ENCODE results near the gene PRDX2. TPM values are rescaled to one million over a fixed set of nuclear protein-coding genes. Genes with fewer than 3 reads are reported as not detected.
A peak's percentile ranks its signal among the peaks of the same experiment; 100 is the strongest.

PRDX2 gene
- total and polyA plus RNA-seq, 10 of the 15 experiments (the other 5 are each of a cell fraction or from before 2014, with no cell fraction given): 93.0 to 812 (median 344) TPM

DNA sequence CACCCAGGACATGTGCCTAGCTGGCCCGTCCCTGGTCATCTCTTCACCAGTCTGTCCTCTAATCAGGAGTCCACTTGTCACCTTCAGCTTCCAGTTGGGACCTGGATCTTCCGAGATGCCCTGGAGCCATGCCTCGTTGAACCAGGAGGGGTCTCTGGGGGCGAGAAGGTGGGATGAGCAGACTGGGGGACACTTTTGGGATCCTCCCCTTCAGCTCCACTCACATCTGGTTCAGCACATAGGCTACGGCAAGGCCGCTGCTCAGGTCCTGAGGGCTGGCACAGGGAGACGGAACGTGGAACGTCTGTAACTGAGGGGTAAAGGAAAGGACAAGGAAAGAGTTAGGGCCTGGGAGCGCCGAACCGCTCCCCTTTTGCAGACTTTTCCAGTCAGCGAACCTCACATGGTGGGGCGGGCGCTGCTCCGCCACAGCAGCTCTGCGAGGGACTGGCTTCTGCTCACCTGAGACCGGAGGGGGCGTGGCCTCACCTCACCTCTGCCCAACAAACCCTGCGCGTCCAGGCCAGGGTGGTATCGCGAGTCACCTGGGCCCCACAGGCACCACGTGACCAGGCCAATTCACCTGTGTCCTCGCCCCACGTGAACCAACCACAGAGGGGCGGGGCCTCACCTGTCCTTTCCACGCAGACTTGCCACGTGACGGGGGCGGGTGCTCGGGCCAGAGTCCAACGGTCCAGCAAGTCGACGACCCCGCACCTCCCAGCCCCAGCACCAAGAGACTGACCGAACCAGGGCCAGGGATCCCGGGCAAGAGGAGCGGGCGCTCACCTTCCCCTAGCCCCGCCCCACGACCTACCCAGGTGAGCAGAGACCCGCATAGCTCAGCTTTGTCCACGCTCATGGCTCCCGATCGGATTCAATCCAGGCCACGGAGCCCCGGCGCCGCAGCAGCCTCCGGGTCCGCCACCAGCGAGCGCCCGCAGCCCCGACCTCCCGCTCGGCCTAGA lies 26.7 kb downstream of the PRDX2 start, which contains the start of gene HOOK2:
HOOK2 (minus strand) TSS at position 965 of the 968 bp plus-strand sequence; CDS start at position 862, 103 bp downstream.
- no peaks in the 10 kb centered on the region for H3K9me3 ChIP-seq (replicated peaks; ENCODE audit: control insufficient read depth, insufficient read depth, low read length)
- ChIA-PET RAD21 (ENCODE audit: unreplicated experiment) (interaction anchor here (1.7 to 4.8 kb wide), 2 partner anchors 21 kb away, joined by 15 to 303 read pairs; partner anchors contain the start of gene JUNB), SMC1A (ENCODE audit: uncharacterized antibody, unreplicated experiment) (interaction anchor here (0.6 to 3.7 kb wide), 2 partner anchors 21 to 254 kb away, joined by 3 to 25 read pairs; no protein-coding TSS in a partner anchor), POLR2A (interaction anchor here (2.1 to 9.3 kb wide), 2 partner anchors 17 to 19 kb away, joined by 16 to 303 read pairs; partner anchors contain the start of gene JUNB), CTCF (interaction anchor here (1.0 to 12.1 kb wide), 9 partner anchors 9 to 73 kb away, joined by 3 to 537 read pairs (median 10); partner anchors contain the start of genes JUNB and RNASEH2A)
- H4K20me1 ChIP-seq (ENCODE audit: control insufficient read depth, insufficient read depth): no peaks in the 10 kb centered on the region
- no peak for FAIRE-seq
- peaks cover 17% of the 10 kb centered on the region for H3K4me1 ChIP-seq (ENCODE audit: control insufficient read depth, insufficient read depth, low read length)
- H3K9ac ChIP-seq (ENCODE audit: control insufficient read depth, insufficient read depth, low read length): peak within 1 kb of the TSS; percentile 50; the same call in 1 of the 2 replicates
- BruUV-seq (replicated peaks): no TSS peak
- H3K27ac ChIP-seq (ENCODE audit: control insufficient read depth, insufficient read depth): no peak within 1 kb of the TSS
- ATAC-seq: peak; percentile 3; the same call in 2 of the 3 replicates
- H2AFZ ChIP-seq (ENCODE audit: control insufficient read depth, low read depth, low read length): peak within 1 kb of the TSS; percentile 90
- H3K27me3 ChIP-seq (replicated peaks in 1 of 2; ENCODE audit: control insufficient read depth in 2 of 2, insufficient read depth in 2 of 2, low read length in 1 of 2): no peaks in the 10 kb centered on the region
- no peaks in the 10 kb centered on the region for H3K36me3 ChIP-seq (ENCODE audit: control insufficient read depth in 2 of 2, insufficient read depth in 2 of 2, low read length in 1 of 2)
- 31% methylated on average over 47 of the region's 58 CpGs for WGBS (ENCODE audit: insufficient coverage, insufficient replicate concordance, low lambda C conversion rate, missing lambda C conversion rate)
- H3K4me3 ChIP-seq: peak within 1 kb of the TSS; percentile 71; the same call in 1 of the 2 replicates
- H3K79me2 ChIP-seq (ENCODE audit: control insufficient read depth, insufficient read depth, low read length): peaks cover 7% of the 10 kb centered on the region
- no peak for DNase-seq (ENCODE audit: low read depth, low spot score)
- intact Hi-C loops (cut with micrococcal nuclease; ENCODE audit: unreplicated experiment): no loop called here
- in situ Hi-C loops (cut with MboI): no loop called here
- H3K4me2 ChIP-seq (ENCODE audit: control insufficient read depth, insufficient read depth): peak within 1 kb of the TSS; percentile 97
- TF ChIP-seq LARP7 (IDR thresholded peaks at IDR 0.05) (0 out of 2 replicates have a peak, but pooled peaks have one; percentile 53), NFXL1 (IDR thresholded peaks at IDR 0.05; ENCODE audit: borderline replicate concordance) (no peak), POLR2A (IDR thresholded peaks at IDR 0.05; ENCODE audit: low read depth, low read length) (peak; percentile 44; the same call in 1 of the 2 replicates), TBL1XR1 (IDR thresholded peaks at IDR 0.05; ENCODE audit: low read depth, low read length) (0 out of 2 replicates have a peak, but pooled peaks have one; percentile 28), FOXK2 (IDR thresholded peaks at IDR 0.05) (no peak), RAD51 (IDR thresholded peaks at IDR 0.05) (peak; percentile 84), BHLHE40 (IDR thresholded peaks at IDR 0.05; ENCODE audit: borderline replicate concordance in 1 of 2, low read depth in 2 of 2, low read length in 1 of 2) (peak in 1 of 2 experiments; percentile 75; a peak in 2 of 4 replicates)
- TF ChIP-seq, protein P1, sequence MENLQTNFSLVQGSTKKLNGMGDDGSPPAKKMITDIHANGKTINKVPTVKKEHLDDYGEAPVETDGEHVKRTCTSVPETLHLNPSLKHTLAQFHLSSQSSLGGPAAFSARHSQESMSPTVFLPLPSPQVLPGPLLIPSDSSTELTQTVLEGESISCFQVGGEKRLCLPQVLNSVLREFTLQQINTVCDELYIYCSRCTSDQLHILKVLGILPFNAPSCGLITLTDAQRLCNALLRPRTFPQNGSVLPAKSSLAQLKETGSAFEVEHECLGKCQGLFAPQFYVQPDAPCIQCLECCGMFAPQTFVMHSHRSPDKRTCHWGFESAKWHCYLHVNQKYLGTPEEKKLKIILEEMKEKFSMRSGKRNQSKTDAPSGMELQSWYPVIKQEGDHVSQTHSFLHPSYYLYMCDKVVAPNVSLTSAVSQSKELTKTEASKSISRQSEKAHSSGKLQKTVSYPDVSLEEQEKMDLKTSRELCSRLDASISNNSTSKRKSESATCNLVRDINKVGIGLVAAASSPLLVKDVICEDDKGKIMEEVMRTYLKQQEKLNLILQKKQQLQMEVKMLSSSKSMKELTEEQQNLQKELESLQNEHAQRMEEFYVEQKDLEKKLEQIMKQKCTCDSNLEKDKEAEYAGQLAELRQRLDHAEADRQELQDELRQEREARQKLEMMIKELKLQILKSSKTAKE (IDR thresholded peaks at IDR 0.05; ENCODE audit: low read depth, poor library complexity, severe bottlenecking): no peak
- TF ChIP-seq, protein P2, sequence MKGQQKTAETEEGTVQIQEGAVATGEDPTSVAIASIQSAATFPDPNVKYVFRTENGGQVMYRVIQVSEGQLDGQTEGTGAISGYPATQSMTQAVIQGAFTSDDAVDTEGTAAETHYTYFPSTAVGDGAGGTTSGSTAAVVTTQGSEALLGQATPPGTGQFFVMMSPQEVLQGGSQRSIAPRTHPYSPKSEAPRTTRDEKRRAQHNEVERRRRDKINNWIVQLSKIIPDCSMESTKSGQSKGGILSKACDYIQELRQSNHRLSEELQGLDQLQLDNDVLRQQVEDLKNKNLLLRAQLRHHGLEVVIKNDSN (IDR thresholded peaks at IDR 0.05; ENCODE audit: borderline replicate concordance, extremely low read length, insufficient read depth, low read depth, low read length): peak; percentile 86
- TF ChIP-seq, protein P3, sequence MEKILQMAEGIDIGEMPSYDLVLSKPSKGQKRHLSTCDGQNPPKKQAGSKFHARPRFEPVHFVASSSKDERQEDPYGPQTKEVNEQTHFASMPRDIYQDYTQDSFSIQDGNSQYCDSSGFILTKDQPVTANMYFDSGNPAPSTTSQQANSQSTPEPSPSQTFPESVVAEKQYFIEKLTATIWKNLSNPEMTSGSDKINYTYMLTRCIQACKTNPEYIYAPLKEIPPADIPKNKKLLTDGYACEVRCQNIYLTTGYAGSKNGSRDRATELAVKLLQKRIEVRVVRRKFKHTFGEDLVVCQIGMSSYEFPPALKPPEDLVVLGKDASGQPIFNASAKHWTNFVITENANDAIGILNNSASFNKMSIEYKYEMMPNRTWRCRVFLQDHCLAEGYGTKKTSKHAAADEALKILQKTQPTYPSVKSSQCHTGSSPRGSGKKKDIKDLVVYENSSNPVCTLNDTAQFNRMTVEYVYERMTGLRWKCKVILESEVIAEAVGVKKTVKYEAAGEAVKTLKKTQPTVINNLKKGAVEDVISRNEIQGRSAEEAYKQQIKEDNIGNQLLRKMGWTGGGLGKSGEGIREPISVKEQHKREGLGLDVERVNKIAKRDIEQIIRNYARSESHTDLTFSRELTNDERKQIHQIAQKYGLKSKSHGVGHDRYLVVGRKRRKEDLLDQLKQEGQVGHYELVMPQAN (conservative IDR thresholded peaks at IDR 0.05): 0 out of 2 replicates have a peak, but pooled peaks have one; percentile 43
- TF ChIP-seq, protein P4, sequence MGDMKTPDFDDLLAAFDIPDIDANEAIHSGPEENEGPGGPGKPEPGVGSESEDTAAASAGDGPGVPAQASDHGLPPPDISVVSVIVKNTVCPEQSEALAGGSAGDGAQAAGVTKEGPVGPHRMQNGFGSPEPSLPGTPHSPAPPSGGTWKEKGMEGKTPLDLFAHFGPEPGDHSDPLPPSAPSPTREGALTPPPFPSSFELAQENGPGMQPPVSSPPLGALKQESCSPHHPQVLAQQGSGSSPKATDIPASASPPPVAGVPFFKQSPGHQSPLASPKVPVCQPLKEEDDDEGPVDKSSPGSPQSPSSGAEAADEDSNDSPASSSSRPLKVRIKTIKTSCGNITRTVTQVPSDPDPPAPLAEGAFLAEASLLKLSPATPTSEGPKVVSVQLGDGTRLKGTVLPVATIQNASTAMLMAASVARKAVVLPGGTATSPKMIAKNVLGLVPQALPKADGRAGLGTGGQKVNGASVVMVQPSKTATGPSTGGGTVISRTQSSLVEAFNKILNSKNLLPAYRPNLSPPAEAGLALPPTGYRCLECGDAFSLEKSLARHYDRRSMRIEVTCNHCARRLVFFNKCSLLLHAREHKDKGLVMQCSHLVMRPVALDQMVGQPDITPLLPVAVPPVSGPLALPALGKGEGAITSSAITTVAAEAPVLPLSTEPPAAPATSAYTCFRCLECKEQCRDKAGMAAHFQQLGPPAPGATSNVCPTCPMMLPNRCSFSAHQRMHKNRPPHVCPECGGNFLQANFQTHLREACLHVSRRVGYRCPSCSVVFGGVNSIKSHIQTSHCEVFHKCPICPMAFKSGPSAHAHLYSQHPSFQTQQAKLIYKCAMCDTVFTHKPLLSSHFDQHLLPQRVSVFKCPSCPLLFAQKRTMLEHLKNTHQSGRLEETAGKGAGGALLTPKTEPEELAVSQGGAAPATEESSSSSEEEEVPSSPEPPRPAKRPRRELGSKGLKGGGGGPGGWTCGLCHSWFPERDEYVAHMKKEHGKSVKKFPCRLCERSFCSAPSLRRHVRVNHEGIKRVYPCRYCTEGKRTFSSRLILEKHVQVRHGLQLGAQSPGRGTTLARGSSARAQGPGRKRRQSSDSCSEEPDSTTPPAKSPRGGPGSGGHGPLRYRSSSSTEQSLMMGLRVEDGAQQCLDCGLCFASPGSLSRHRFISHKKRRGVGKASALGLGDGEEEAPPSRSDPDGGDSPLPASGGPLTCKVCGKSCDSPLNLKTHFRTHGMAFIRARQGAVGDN (IDR thresholded peaks at IDR 0.05): 0 out of 2 replicates have a peak, but pooled peaks have one; percentile 36

Measured in GM12878 (cell line).